A673 (cell line): ENCODE measurements around the gene METTL25B.

Experiments
- CTCF ChIP-seq: fragments of 300-800, 200-600 bp; sonication (generic); conservative IDR thresholded peaks from 2 replicates; pipeline ENCODE4 v1.5.1; 2017; ENCODE audit warnings: low read depth, mild to moderate bottlenecking, antibody characterized with exemption, low read length, moderate library complexity, mixed read lengths
- EZH2 ChIP-seq: fragments of 200-600 bp; sonication (generic); IDR thresholded peaks from 2 replicates; pipeline ENCODE4 v1.6.1; 2017; ENCODE audit warnings: borderline replicate concordance, low read depth, mild to moderate bottlenecking, mixed read lengths, antibody characterized with exemption, low read length; ENCODE audit not compliant: poor library complexity, severe bottlenecking

GRCh38 chr1:156681196-156681960, 46.9 kb upstream of the METTL25B start:
- no peak for TF ChIP-seq CTCF
- TF ChIP-seq EZH2, result no peak
